ENCODE data around the gene PCNT. TPM values are rescaled to one million over a fixed set of nuclear protein-coding genes. Genes with fewer than 3 reads are reported as not detected.
A peak's percentile ranks its signal among the peaks of the same experiment; 100 is the strongest.
"Not testable (repeated sequence)": the region's sequence is repeated elsewhere in the genome, so short reads cannot be mapped to it uniquely, and the experiment has no call there.

PCNT gene
- total RNA-seq, 1 donor from 2014 or later: 27.3 TPM

DNA sequence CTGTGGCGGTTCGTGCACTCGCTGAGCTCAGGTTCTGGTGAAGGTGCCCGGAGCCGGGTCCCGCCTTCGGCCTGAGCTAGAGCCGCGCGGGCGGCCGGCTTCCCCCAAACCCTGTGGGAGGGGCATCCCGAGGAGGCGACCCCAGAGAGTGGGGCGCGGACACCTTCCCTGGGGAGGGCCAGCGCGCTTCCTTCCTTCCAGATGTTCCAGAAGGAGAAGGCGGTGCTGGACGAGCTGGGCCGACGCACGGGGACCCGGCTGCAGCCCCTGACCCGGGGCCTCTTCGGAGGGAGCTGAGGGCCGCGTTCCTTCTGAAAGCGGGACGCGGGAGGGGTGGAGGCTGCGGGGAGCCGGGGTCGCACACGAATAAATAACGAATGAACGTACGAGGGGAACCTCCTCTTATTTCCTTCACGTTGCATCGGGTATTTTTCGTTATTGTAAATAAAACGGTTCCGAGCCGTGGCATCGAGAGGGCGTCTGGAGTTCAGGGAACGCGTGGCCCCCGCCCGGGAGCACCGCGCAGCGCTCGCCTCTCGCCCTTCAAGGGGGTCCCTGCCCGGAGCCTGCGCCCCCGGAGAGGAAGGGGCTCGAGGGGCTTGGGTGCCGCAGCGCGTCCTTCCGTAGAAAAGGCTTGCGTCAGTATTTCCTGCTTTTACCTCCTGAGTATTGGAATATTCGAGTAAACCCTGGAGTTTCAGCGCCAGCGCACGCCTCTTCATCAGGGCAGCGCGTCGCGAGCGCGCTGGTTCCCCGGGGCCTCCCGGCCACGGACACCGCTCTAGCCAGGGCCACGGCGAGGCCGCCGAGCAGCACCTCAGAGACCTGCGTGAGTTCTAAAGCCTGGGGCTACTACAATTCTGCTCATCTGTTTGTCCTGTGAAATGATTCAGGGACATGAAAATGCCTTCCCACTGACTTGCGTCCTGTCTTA is 26.4 kb upstream of the PCNT start:
- DNase-seq (ENCODE audit: missing footprints) (peak; percentile 76), ATAC-seq (peak; percentile 32)
- intact Hi-C loops (cut with DNase I): no loop called here

DNA sequence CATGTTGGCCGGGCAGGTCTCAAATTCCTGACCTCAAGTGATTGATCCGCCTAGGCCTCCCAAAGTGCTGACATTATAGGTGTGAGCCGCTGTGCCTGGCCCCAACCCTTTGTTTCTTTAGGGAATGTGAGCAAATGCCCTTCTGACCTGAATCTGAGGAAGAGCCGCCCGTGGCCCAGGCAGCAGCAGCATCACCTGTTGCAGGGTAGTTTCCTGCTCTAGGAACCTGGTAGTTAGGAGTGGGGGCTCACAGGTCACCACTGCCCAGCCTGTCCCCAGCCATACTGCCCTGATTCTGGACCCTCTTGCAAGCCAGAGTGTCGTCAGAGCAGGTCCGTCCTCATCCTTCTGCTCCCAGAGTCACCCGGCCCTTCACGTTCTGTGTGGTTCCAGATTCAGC is 24.8 kb upstream of the PCNT start:
- intact Hi-C loops (cut with DNase I): no loop called here
- ATAC-seq (no peak), DNase-seq (ENCODE audit: missing footprints) (no peak)

DNA sequence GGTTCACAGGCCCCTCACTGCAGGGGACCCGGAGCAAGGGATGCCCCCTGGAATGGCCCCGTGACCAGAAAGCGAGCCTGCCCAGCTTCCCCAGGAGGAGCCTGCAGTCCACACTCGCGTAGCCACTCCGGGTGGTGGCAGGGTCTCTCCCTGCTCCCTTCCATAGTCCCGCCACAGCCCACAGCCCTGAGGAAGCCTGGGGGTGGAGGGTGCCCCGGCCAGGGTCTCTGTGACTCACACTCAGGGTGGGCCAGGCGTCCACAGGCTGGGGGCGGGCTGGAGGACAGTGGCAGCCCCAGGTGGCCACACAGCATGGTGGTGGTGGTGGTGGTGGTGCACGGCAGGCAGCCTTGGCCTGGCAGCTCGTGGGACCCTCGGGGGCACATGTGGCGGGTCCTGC is 22.2 kb upstream of the PCNT start:
- no peak for DNase-seq (ENCODE audit: missing footprints)
- ATAC-seq: no peak
- intact Hi-C loops (cut with DNase I): no loop called here

DNA sequence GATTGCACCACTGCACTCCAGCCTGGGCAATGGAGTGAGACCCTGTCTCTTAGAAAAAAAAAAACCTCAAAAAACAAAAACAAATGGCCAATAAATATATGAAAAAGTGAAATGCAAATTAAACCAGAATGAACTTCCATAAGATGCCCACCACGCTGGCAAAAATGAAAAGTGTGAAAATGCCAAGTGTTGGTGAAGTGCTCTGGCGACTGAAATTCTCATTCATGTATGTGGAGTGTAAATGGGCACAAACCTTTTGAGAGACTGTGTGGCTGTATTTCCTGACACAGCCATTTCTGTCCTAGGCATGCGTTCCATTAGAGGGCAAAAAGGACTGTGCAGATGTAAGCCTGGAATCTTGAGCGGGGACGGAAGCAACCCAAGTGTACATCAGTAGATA is 19.5 kb upstream of the PCNT start:
- DNase-seq (ENCODE audit: missing footprints) (no peak), ATAC-seq (no peak)
- intact Hi-C loops (cut with DNase I): no loop called here

DNA sequence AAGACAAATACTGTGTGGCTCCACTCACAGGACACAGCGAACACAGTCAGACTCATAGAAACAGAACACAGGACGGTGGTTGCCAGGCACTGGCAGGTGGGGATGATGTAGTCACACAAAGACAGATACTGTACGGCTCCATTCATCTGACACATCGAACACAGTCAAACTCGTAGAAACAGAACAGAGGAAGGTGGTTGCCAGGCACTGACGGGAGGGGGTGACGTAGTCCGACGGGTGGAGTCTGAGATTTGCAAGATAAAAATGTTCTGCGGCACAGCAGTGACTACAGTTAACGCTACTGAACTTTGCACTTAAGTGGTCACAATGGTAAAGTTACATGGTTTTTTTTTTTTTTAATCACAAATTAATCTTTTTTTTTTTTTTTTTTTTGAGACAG is 19.0 kb upstream of the PCNT start:
- ATAC-seq: no peak
- intact Hi-C loops (cut with DNase I): no loop called here
- no peak for DNase-seq (ENCODE audit: missing footprints)

DNA sequence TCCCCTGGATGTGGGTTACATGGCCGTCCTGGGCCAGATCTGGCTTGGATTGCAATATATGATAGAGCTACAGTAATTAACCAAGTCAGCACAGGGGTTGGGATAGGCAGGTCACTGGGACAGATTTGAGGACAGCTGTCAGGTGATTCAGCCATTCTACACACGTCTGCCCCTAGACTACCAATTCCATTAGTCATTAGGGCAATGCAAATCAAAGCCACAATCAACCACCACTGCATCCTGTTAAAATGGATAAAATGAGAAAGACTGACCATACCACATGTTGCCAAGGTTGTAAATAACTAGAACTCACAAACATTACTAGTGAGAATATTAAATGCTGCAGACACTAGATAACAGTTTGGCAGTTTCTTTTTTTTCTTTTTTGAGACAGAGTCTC is 16.3 kb upstream of the PCNT start:
- no peak for ATAC-seq
- intact Hi-C loops (cut with DNase I): no loop called here
- DNase-seq (ENCODE audit: missing footprints): no peak

DNA sequence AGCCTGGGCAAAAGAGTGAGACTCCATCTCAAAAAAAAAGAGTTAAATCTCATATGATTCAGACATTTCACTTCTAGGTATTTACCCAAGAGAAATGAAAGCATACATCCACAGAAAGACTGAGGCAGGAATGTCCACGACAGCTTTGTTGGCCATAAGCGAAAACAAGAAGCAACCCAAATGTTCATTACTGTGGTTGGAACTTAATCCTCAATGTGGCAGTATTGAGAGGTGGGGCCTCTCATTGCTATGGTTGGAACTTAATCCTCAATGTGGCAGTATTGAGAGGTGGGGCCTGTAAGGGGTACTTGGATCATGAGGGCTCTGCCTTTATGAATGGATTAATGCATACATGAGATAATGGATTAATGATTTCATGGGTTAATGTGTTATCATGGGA is 15.5 kb upstream of the PCNT start:
- DNase-seq (ENCODE audit: missing footprints): no peak

DNA sequence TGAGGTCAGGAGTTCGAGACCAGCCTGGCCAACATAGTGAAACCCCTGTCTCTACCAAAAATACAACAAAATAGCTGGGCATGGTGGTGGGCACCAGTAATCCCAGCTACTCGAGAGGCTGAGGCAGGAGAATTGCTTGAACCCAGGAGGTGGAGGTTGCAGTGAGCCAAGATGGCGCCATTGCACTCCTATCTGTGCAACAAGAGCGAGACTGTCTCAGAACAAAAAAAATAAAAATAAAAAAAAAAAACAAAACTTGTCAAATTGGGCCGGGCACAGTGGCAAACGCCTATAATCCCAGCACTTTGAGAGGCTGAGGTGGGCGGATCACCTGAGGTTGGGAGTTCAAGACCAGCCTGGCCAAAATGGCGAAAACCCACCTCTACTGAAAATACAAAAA is 13.7 kb upstream of the PCNT start:
- ATAC-seq; DNase-seq (ENCODE audit: missing footprints); intact Hi-C loops (cut with DNase I): not testable (repeated sequence)

More for the DNA sequence above, 15.5 kb upstream of the PCNT start:
- intact Hi-C loops (cut with DNase I): no loop called here
- ATAC-seq: no peak

DNA sequence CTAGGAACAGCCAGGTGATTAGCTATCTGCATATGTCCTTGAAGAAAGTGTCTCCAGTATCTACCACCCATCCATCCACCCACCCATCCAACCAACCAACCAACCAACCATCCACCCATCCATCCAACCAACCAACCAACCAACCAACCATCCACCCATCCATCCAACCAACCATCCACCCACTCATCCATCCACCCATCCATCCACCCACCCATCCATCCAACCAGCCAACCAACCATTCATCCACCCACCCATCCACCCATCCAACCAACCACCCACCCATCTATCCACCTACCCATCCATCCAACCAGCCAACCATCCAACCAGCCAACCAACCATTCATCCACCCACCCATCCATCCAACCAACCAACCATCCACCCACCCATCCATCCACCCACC is 12.4 kb upstream of the PCNT start:
- DNase-seq (ENCODE audit: missing footprints) (no peak), ATAC-seq (no peak)
- intact Hi-C loops (cut with DNase I): no loop called here

DNA sequence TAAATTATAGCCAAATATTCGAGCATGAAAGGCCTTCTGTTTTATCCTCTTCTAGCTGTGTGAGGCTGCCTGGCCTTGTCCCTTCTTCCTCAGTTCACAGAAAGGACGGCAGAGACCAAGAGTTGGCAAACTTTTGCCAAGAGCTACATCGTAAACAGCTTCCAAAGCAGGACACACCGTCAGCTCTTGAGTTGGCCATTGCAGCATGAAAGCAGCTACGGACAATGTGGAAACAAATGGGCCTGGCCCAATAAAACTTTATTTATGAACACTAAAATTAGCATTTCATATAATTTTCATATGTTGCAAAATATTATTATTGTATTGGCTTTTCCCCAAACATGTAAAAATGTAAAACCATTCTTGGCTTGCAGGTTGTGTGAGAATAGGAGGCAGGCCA is 11.0 kb upstream of the PCNT start:
- intact Hi-C loops (cut with DNase I): no loop called here
- no peak for ATAC-seq
- DNase-seq (ENCODE audit: missing footprints): no peak

DNA sequence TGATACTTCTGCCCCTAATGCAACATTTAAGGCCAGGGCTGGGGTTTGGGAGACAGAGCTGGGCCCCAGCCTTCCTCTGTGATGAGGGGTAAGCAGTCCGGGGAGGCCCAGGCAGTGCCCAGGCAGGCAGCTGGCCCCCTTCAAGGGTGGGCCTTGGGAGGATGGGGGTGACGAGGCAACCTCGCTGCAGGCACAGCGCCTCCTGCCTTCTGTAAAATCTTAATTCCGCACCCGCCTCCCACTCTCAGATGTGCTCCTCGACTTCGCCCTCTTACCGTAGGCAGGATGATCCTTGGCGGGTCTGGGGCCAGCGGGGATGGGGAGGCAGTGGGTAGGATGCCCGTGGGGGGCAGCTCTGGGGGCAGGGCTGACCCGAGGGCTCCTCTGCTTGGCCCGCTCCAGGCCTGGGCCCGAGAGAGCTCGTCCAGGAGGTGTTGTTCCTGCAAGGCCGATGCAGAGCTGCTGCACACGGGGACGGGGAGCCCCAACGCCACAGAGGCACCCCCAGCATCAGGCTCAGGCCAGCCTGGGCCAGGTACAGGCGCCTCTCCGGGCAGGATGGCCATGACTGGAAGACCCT is 9.4 kb upstream of the PCNT start:
- DNase-seq (ENCODE audit: missing footprints) (no peak), ATAC-seq (no peak)
- intact Hi-C loops (cut with DNase I): no loop called here

DNA sequence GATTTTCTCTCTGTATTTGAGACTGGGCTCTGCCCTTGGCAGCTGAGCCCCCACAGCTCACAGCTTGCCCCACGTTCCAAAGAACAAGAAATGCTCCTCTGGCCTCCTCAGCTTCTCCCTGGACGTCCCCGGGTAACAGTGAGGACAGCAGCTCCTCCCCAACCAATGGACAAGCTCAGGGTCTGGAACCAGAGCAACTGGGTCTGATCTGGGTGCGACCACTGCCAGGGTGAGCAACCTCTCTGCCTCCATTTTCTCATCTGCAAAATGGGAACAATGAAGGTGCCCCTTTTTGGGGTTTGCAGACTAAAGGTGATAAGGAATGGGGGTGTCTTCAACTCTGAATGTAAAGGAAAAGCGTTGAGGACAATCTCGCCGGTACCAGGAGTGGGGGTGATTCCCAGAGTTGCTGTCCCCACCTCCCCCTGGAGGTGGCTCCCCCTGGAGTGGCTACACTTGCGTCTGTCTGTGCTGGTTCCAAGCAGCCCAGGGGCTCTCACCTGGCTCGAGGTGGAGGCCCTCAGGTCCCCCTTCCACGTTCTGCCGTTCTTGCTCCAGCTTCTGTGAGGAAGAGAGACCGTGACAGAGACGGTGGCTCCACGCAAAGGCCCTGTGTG is 7.1 kb upstream of the PCNT start:
- ATAC-seq (no peak), DNase-seq (ENCODE audit: missing footprints) (no peak)
- intact Hi-C loops (cut with DNase I): no loop called here

DNA sequence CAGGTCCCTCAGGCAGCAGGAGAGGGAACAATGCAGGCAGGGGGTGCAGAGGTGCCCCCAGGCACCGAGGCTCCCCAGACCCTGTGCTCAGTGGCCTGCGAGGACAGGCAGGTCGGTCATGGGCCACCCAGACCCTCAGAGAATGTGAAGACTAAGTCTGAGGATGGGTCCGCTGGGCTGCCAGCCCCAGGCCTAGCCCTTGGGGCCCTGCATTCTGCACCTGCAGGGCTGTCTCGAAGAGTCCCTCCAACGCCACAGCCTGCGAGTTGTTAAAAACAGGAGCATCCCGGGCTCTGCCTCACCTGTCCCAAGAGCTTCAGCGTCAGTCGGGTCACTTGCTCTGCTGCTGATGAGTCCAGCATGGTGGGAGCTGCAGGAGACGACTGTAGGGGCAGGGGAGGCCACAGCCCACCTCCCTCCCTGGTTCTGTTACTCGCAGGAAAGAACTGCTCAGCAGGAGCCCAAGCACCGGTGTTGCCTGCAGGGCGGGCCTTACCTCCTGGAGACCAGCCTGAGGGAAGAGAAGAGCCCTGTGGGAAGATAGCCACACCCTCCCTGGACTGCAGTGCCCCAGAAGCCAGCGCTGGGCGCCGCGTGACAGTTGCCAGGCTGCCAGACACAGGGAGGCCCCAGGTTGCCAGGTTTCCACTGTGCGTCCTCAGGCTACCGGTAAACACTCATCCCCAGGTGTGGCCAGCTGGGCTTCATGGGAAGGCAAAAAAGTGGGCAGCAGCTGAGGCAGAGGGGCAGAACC is 6.1 kb upstream of the PCNT start:
- intact Hi-C loops (cut with DNase I): no loop called here
- ATAC-seq: peak; percentile 86
- no peak for DNase-seq (ENCODE audit: missing footprints)

DNA sequence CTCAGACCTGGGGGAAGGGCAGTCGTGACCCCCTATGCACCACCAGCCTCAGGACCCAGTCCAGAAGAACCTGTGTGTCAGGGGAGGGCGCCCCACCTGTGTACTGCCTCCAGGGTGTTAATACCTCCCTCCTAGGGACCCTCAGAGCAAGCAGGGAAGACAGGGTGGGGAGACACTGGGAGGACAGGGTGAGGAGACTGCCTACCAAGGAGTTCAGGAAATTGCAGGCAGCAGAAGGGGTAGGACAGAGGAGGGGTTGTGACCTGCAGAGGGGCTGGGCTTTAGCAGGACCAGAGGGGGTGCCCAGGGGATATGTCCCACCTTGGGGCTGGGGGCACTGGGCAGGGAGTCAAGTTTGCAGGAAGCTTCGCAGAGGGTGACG is 5.5 kb upstream of the PCNT start:
- no peak for DNase-seq (ENCODE audit: missing footprints)
- ATAC-seq: no peak
- intact Hi-C loops (cut with DNase I): no loop called here

DNA sequence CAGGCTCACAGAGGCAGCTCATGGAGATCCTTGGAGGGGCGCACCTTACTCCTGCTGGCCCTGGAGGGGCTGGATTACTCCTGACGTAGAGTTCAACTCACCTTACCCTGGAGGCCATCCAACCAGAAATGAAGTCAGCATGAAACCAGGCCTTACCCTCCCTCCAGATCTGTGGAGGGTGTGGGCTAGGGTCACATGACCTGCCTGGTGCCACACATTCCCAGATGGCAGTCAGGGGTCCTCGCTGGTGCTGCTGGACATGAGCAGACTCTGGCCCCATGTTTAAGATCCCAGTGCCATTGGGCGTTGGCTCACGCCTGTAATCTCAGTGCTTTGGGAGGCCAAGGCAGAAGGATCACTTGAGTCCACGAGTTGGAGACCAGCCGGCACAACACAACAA is 4.8 kb upstream of the PCNT start:
- DNase-seq (ENCODE audit: missing footprints): no peak
- no peak for ATAC-seq
- intact Hi-C loops (cut with DNase I): no loop called here

DNA sequence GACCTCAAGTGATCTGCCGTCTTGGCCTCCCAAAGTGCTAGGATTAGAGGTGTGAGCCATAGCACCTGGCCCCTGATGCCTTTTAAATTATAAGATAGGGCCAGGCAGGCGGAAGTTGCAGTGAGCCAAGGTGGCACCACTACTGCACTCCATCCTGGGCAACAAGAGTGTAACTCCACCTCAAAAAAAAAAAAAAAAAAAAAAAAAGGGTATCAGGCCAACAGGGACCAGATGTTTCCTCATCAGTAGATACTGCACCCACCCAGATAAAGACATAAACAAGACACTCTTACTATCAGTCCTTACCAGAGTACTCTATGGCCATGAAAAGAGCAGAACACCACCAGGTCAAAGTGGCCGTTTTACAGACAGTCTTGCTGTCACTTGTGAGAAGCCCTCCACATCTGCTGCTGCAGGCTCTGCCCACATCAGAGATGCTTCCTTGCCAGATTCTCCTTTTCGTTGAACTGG is 3.6 kb upstream of the PCNT start:
- ATAC-seq (no peak), DNase-seq (ENCODE audit: missing footprints) (peak; percentile 21)
- intact Hi-C loops (cut with DNase I): loop anchor here (5.0 to 10.0 kb wide), 4 partner anchors 33 to 134 kb away; partner anchors contain the start of genes DIP2A, MCM3AP and YBEY

DNA sequence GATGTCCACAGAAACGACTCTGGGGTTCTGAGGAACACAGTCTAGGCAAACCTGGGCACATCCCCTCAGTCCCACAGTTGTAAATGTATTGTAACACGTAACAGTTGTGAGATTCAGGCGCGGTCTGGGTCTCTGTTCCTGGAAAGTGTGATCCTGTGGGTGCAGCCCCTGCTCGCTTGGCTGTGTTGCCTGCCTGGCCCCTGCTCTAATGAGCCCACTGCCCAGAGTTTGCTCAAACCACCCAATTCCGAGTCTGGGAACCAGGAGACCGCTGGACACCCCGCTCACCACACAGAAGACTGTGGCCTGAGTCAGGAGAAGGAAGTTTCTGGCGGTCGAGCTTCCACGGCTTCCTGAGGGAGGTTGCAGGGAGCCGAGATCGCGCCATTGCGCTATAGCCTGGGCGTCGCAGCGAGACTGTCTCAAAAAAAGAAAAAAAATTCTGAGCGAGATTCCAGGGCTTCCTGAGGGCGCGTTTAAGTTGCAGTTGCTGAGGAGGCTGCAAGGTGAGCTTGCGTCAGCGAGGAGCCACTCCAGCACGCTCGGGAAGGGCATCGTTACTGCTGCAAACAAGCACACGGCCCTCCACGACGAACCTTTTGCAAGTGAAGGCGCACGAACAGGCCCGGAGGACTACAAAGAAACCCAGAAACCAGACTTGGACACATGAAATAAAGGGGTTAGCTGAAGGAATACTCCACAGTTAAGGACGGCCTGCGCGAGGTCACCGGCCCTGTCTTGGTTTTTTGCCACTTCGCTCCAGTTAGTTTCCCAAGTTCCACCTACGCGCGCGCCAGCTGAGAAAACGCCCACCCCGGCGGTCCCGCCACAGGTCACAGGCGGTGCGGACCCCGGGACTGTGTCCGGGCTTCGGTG is 1.4 kb upstream of the PCNT start:
- DNase-seq (ENCODE audit: missing footprints): peak; percentile 58
- intact Hi-C loops (cut with DNase I): loop anchor here (5.0 to 10.0 kb wide), 4 partner anchors 35 to 135 kb away; partner anchors contain the start of genes DIP2A, MCM3AP and YBEY
- no peak for ATAC-seq

DNA sequence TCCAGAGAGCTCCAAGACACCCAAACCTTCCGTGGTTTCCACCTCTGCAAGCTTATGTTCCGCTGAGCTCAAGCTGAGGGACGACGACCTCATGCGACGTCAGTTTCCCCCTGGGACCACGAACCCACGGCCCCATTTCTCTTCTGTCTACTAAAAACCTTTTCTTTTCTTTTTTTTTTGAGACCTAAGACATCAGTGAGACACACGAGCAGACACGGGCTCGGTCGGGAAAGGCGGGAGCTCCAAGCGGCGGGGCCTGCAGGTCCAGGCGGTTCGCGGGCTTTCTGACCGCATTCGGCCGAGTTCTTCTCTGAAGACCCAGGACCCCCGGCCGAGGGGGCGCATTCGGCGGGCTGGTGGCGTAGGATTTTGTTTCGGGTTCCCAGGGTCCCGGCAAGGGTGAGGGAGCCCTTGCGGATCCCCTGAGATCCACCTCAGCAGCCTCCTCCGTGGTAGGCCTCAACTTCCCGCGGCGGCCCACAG is 688 bp upstream of the PCNT start:
- ATAC-seq: no peak
- intact Hi-C loops (cut with DNase I): loop anchor here (5.0 to 10.0 kb wide), 4 partner anchors 36 to 136 kb away; partner anchors contain the start of genes DIP2A, MCM3AP and YBEY
- no peak for DNase-seq (ENCODE audit: missing footprints)
